Large intestine (tissue), 3 donors: Measurements from ENCODE around the gene CIART. TPM values are rescaled to one million over a fixed set of nuclear protein-coding genes. Genes with fewer than 3 reads are reported as not detected.
"Not testable (repeated sequence)": the region's sequence is repeated elsewhere in the genome, so short reads cannot be mapped to it uniquely, and the experiment has no call there.

Source experiments
- DNase-seq, 2 donors: peaks; one replicate each; pipeline versions ENCODE4 v3.0.0 to v3.0.0-alpha.2; 2013
- H3K27ac ChIP-seq: one replicate; pipeline ENCODE4 v1.5.1; 2013; ENCODE audit warnings: low read length
- H3K27me3 ChIP-seq: 2 replicates; pipeline ENCODE4 v1.6.1; 2013; ENCODE audit warnings: low read length; ENCODE audit not compliant: control insufficient read depth, insufficient read depth
- H3K36me3 ChIP-seq: 2 replicates; pipeline ENCODE4 v1.6.1; 2013; ENCODE audit warnings: low read length; ENCODE audit not compliant: control insufficient read depth, insufficient read depth
- H3K4me1 ChIP-seq: one replicate; pipeline ENCODE4 v1.6.1; 2013; ENCODE audit warnings: low read length; ENCODE audit not compliant: control insufficient read depth, insufficient read depth
- H3K4me3 ChIP-seq: one replicate; pipeline ENCODE4 v1.5.1; 2013; ENCODE audit warnings: low read length
- H3K9me3 ChIP-seq: one replicate; pipeline ENCODE4 v1.6.1; 2013; ENCODE audit warnings: mild to moderate bottlenecking, low read depth, low read length, moderate library complexity; ENCODE audit not compliant: control insufficient read depth
- WGBS: methylation state at CpG from one replicate; pipeline ENCODE4 v1.1.5; 2013; ENCODE audit warnings: low lambda C conversion rate; ENCODE audit not compliant: insufficient coverage; 5-methylcytosine and 5-hydroxymethylcytosine counted together
- polyA plus RNA-seq: library from polyadenylated mRNA; unstranded; fragments of 120-200 nt; gene quantifications from one replicate; pipeline ENCODE4 v1.2.1, GENCODE V29; 2013

Gene CIART
- polyA plus RNA-seq, 1 donor, result 3.4 TPM

GRCh38 chr1:150237176-150237575, 45.2 kb upstream of the CIART start:
- not testable (repeated sequence) for H3K27ac ChIP-seq, H3K4me1 ChIP-seq, H3K4me3 ChIP-seq, DNase-seq, H3K27me3 ChIP-seq, H3K9me3 ChIP-seq, H3K36me3 ChIP-seq
- 100% methylated on average over 5 of the region's 13 CpGs for WGBS

DNA sequence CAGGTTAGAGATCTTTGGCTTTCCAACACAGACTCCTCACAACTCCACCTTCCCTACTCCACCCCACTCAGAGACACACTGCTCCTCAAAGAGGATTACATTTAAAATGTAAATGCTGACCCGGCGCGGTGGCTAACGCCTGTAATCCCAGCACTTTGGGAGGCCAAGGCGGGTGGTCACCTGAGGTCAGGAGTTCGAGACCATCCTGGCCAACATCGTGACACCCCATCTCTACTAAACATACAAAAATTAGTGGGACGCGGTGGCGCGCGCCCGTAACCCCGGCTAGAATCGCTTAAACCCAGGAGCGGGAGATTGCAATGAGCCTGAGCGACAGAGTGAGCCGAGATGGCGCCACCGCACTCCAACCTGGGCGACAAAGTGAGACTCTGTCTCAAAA, 44.6 kb upstream of the CIART start:
- WGBS, result no CpG with 5 or more reads among the region's 21 CpGs
- H3K36me3 ChIP-seq, result no peaks in the 10 kb centered on the region

DNA sequence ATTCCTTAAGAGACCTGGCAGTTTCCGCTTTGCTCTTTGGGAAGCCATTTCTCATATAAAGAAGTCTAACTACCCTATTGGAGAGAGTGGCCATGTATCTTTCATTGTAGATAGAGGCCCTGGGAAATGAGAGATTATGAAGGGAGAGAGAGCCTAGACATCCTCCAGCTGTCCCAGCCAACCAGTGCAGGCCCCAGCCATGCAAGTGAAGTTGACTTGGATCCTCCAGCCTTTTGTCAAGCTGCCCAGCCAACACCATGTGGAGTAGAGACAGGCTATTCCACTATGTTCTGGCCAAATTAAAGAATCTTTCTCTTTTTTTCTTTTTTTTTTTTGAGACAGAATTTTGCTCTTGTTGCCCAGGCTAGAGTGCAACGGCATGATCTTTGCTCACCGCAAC, 39.4 kb upstream of the CIART start:
- no peaks in the 10 kb centered on the region for H3K36me3 ChIP-seq

More for the DNA sequence above, 44.6 kb upstream of the CIART start:
- Histone ChIP-seq H3K4me1 (peaks cover 6% of the 10 kb centered on the region), H3K27ac (no peak overlapping the region), H3K27me3 (no peaks in the 10 kb centered on the region), H3K4me3 (no peak overlapping the region), H3K9me3 (no peaks in the 10 kb centered on the region)
- no peak for DNase-seq

DNA sequence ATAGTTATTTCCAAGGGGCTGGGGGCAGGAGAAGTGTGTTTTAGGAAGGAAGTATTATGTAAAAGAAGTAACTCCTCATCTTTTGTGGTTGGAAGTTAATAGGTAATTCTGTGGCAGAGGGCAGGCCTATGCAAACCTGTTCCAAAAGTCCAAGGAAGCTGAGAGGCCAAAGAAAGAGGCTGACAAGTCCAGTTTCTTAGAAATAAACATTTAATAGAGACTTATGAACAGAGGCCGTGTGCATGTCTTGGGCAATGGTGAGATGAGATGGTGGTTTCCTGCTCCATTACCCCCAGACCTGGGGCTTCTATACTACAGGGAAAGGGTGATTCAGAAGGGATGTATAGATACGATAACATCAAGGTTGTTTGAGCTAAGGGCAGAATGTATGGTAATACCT, 32.4 kb upstream of the CIART start:
- Histone ChIP-seq H3K27ac (peak overlapping the region; percentile 72), H3K4me3 (no peak overlapping the region), H3K9me3 (no peaks in the 10 kb centered on the region), H3K27me3 (no peaks in the 10 kb centered on the region), H3K36me3 (no peaks in the 10 kb centered on the region), H3K4me1 (peaks cover 3% of the 10 kb centered on the region)
- peak in 1 of 2 donors; percentile 78 for DNase-seq
- no CpG with 5 or more reads among the region's 2 CpGs for WGBS

More for the DNA sequence above, 39.4 kb upstream of the CIART start:
- H3K27ac ChIP-seq, result no peak overlapping the region
- H3K27me3 ChIP-seq, result no peaks in the 10 kb centered on the region
- WGBS, result no CpG with 5 or more reads among the region's 3 CpGs
- no peaks in the 10 kb centered on the region for H3K9me3 ChIP-seq
- no peak overlapping the region for H3K4me3 ChIP-seq
- no peak for DNase-seq
- no peaks in the 10 kb centered on the region for H3K4me1 ChIP-seq

DNA sequence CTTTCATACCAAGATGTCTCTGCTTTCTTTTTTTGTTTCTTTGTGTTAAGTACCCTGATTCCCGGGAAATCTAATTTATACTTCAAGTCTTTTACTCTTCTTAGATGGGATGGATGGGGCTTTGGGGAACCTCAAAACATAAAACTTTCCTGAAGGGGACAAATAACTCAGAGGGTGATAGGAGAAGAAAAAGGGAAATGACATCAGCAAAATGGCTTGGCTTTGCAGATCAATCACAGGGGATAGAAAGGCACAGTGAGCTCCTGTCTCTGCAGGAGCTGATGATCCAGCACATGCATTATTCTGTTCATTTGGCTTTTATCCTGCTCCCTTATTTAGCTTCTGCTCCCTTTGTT, 26.2 kb upstream of the CIART start:
- no peak overlapping the region for H3K27ac ChIP-seq
- H3K36me3 ChIP-seq, result no peaks in the 10 kb centered on the region
- no peak for DNase-seq
- no peaks in the 10 kb centered on the region for H3K9me3 ChIP-seq
- no CpG with 5 or more reads among the region's 1 CpG for WGBS
- H3K4me1 ChIP-seq, result peaks cover 11% of the 10 kb centered on the region
- no peak overlapping the region for H3K4me3 ChIP-seq
- peaks cover 23% of the 10 kb centered on the region for H3K27me3 ChIP-seq

DNA sequence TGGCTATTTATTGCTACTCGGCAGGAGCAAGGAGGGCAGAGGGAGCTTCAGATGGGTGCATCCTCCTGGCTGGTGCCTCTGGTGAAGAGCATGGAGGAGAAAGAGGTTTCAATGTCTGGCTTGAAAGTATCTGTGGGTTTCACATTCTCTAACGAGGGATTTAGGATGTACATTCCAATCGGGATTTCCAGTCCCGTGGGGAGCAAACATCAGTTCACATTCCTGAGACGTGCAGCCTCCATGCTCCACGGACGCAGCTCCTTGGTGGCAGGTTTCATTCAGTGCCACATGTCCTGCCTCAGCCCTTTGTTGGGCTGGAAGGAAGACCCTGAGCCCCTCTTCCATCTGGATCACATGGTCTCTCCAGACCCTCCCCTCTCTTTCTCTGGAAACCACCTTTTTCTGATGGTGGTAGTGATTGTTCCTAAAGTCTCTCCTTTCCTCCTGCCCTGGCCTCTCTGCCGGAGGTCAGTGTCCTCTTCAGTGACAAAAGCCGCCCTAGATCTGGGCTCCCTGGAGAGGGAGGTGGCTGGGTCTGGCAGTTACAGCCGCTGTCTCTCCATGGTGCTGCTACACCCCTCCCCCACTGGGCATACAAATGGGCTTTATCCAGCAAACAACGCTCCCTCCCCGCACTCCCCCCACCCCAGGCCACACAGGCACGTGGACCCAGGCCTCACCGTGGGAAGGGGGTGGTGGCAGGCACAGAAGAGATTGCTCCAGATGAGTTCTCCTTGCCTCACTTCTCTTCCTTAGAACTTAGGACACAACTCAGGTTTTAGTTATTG, 25.6 kb upstream of the CIART start:
- Histone ChIP-seq H3K9me3 (no peaks in the 10 kb centered on the region), H3K36me3 (no peaks in the 10 kb centered on the region), H3K4me1 (peaks cover 11% of the 10 kb centered on the region), H3K4me3 (no peak overlapping the region), H3K27me3 (peaks cover 23% of the 10 kb centered on the region), H3K27ac (no peak overlapping the region)
- DNase-seq, result no peak
- WGBS, result no CpG with 5 or more reads among the region's 14 CpGs

- Histone ChIP-seq H3K27ac (no peak within 1 kb of the TSS), H3K9me3 (no peaks in the 10 kb centered on the region), H3K4me1 (peaks cover 11% of the 10 kb centered on the region), H3K36me3 (no peaks in the 10 kb centered on the region), H3K27me3 (peaks cover 23% of the 10 kb centered on the region), H3K4me3 (no peak within 1 kb of the TSS)
- no peak for DNase-seq
- WGBS, result no CpG with 5 or more reads among the region's 13 CpGs
Observed at GRCh38 chr1:150257624-150258585, 24.4 kb upstream of the CIART start, which contains the start of gene CA14. Gene CA14 (plus strand): TSS chr1:150257774. CDS start chr1:150258129, 355 bp downstream.

DNA sequence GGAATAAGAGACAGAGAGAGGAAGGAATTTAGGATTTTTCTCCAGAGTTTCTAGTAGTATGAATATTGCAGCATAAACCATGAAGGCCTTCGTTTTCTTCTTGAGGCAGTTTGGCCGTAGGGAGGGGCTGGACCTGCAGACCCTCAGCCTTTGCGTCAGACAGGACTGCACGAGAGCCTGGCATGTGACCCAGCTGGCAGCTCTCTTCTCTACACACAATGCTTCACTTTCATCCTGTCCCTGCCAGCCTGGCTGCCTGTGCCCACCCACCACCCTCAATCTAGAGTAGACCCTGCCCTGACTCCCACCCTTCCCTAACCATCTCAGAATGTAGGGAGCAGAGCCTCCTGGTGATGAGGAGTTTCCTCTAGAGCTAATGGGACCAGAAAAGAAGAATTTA, 23.1 kb upstream of the CIART start:
- no peaks in the 10 kb centered on the region for H3K36me3 ChIP-seq
- H3K4me3 ChIP-seq, result no peak overlapping the region
- H3K4me1 ChIP-seq, result peaks cover 11% of the 10 kb centered on the region
- no CpG with 5 or more reads among the region's 4 CpGs for WGBS
- no peak overlapping the region for H3K27ac ChIP-seq
- no peaks in the 10 kb centered on the region for H3K9me3 ChIP-seq
- peaks cover 23% of the 10 kb centered on the region for H3K27me3 ChIP-seq
- no peak for DNase-seq

DNA sequence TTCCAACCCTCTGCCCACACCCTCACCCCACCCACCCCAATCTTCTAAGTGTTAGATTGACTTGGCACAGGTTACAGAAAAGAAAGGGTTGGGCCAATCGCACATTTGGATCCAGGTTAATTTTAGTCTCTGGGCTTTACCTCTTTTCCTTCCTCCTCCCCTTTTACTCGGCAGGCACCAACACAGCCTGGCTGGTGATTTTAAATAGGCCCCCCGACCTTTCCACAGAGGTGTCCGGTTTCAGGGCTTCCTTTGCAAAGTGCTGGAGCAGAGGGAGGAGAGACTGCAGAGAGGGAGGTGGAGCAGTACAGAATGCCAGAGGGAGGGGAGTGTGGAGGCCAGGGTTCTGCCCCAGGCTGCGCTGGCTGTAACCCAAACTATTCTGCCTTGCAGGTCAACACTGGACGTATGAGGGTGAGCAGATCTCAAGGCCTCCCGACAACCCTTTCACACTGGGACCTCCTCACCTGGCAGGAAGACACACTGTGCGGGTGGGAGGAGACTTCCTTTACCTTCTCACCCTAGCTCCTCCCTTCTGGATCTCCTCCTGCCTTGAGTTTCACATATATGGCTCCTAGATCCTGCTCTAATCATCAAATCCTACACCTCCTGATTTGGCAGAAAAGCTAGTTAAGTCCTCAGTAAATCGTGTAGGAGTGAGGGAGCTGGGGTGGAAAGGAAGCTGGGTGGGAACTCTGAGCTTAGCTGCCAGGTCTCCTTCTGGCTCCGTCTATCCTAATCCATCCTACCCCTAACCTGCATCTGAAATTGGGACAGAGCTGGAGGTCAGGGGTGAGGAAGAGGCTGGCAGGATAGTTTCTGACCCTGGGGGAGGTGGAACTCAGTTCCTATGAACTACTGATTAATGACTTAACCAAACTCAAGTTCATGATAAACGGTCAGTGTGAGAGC, 22.3 kb upstream of the CIART start:
- no peak overlapping the region for H3K27ac ChIP-seq

DNA sequence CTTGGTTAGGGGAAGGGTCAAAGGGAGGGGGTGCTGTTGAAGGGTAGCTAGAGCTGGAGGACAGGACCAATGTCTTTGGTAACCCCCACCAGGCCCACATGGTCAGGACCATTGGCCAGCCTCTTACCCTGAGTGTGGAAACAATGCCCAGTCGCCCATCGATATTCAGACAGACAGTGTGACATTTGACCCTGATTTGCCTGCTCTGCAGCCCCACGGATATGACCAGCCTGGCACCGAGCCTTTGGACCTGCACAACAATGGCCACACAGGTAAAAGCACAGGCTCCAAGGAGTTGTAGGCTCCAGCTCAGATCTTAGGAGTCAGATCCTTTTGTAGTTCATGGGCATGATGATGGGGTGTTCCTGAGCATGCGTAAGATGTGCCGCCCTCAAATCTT, 21.0 kb upstream of the CIART start:
- no CpG with 5 or more reads among the region's 6 CpGs for WGBS
- Histone ChIP-seq H3K36me3 (peaks cover 19% of the 10 kb centered on the region), H3K27me3 (peaks cover 22% of the 10 kb centered on the region), H3K4me1 (peaks cover 7% of the 10 kb centered on the region), H3K27ac (no peak overlapping the region), H3K9me3 (no peaks in the 10 kb centered on the region), H3K4me3 (no peak overlapping the region)
- DNase-seq, result no peak

More for the DNA sequence above, 22.3 kb upstream of the CIART start:
- Histone ChIP-seq H3K36me3 (peaks cover 6% of the 10 kb centered on the region), H3K27me3 (peaks cover 23% of the 10 kb centered on the region), H3K9me3 (no peaks in the 10 kb centered on the region), H3K4me3 (peak overlapping the region; percentile 22), H3K4me1 (peaks cover 11% of the 10 kb centered on the region)
- peak in 1 of 2 donors; percentile 60 for DNase-seq
- no CpG with 5 or more reads among the region's 11 CpGs for WGBS
